GM19043 (cell line): Measurements from ENCODE around the gene SEPTIN8.
A peak's percentile ranks its signal among the peaks of the same experiment; 100 is the strongest.

Experiments used
- ATAC-seq: cut with Tn5 transposase; IDR thresholded peaks from one replicate; pipeline ENCODE4 v1.9.1; 2021; ENCODE audit warnings: low read depth; ENCODE audit not compliant: unreplicated experiment

Gene SEPTIN8

DNA sequence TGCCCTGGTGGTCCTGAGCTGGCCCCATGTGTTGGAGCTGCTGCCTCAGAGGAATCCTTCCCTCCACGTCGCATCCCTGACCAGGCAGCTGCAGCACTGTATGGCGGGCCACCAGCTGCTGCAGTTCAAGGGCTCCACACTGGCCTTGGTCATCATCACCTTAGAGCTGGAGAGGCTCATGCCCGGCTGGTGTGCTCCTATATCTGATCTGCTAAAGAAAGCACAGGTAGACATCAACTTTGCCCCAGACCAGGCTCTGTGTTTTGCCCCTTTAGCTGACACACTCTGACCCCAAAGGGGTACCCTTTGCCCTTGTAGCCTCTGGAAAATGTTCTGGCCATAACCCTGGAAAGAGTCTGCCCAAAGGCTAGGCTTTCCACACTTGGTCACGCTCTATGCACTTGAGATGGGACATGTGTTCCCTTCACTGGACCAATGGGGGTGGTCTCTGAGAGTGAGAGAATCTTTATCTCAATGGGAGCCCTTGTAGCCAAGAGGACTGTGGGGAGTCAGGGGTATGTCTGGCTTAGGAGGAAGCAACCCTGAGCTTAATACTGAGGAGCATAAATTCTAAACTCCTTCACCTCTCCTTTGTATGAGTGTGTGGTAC lies 25.0 kb downstream of the SEPTIN8 start:
- no peak for ATAC-seq

- no peak for ATAC-seq
These were observed 25.6 kb downstream of the SEPTIN8 start for GRCh38 chr5:132751444-132751843.

DNA sequence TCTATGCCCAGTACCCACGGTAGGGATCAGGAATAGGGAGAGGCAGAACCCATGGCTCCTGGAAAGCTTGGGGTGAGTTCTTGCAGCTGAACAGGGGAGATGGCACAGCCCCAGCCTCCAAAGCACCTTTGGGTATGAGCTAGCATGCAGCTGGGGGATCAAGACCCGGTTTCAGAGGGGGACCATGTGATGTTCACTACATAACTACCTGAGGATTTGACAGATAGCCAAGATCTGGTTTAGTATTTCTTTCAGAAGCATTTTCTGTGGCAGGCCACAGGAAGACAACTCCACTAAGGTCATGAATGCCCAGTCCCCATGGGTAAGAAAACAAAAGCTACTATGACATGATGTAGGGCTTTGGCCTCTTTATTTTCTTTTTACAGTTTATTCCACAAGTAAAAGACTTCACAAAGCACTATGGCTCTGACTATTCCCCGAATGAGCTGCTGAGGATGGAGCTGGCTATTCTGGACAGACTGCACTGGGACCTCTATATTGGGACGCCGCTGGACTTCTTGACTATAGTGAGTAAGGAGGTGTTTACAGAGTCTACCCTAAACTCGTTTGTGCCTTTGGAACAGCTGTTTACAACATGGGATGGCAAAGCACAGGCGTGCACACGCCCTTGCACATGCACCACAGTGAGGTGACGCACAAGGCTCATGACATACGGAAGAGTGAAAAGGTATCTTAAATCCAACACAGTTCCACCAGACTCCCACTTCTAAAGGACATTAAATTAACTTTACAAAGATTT lies 26.4 kb downstream of the SEPTIN8 start:
- no peak for ATAC-seq

DNA sequence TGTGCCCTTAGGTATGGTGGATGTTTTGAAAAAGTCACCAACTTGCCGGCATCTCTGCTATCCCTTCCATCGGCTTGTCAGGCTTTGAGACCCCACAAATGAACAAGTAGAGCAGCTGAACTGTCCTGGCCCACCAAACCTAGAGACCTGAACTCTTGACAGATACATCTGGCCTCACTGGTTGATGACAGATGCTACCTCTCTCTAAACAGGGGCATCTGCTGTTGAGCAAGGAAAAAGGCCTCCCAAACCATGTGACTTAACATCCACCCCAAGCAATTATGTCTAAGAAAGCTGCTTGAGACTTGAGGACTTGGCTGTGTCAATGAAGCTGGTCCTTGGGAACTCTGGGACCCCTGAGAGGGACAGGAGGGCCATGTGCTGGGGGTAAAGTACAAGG lies 27.5 kb downstream of the SEPTIN8 start:
- ATAC-seq, result no peak

- no peak for ATAC-seq
These were observed 28.5 kb downstream of the SEPTIN8 start for GRCh38 chr5:132748522-132749000.

DNA sequence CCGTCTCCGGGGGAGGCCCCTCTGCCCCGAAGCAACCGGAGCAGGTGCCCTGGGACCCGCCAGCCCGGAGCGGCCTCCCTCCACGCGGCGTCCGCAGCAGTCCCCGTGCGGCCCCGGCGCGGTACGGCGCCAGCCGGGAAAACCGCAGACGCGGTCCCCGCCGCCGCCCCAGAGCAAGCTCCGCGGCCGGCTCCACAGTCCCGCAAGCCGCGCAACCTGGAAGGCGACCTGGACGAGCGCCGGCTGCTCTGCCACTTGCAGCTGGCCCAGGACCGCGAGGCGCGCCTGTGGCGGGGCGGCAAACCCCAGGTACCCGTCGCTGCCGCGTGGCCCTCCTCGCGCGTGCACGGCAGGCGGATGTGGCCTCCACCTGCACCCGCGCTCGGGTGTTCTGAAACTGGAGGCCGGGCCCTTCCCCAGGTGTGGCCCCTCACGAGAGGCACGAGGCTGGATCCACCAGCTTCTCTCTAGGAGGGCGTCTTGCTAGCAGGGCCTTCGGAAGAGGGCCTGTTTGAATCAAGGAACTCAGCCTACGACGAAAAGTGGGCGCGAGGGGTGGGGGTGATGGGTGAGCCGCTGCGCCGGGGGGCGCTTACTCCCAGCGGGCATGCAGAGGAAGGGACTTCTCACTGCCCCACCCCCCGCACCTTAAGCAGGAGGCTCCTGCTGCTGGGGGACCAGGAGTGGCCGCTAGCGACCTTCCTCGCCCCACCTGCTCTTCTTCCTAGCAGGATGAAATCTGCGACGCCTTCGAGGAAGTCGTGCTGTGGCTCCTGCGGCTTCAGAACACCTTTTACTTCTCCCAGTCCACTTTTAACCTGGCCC lies 29.2 kb downstream of the SEPTIN8 start:
- ATAC-seq, result peak; percentile 27

GRCh38 chr5:132746954-132747615 lies 30.0 kb downstream of the SEPTIN8 start, which contains the start of gene CCNI2:
Gene CCNI2, plus strand, starts transcription at chr5:132747426. Its CDS starts 70 bp downstream, at chr5:132747496.
- peak; percentile 36 for ATAC-seq

GRCh38 chr5:132746592-132746953 lies 30.5 kb downstream of the SEPTIN8 start:
- ATAC-seq, result no peak

- ATAC-seq, result no peak
These were observed 32.4 kb downstream of the SEPTIN8 start for GRCh38 chr5:132744659-132745058.

DNA sequence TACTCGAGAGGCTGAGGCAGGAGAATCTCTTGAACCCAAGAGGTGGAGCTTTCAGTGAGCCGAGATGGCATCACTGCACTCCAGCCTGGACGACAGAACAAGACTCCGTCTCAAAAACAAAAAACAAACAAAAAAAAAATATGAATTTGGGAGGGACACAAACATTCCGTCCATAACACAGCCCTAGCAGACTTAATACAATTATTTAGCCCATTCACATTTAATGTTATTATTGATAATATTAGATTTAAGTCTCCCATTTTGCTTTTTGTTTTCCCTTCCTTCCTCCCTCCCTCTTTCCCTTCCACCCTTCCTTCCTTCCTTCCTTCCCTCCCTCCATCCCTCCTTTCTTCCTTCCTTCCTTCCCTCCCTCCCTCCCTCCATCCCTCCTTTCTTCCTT lies 34.4 kb downstream of the SEPTIN8 start:
- no peak for ATAC-seq

DNA sequence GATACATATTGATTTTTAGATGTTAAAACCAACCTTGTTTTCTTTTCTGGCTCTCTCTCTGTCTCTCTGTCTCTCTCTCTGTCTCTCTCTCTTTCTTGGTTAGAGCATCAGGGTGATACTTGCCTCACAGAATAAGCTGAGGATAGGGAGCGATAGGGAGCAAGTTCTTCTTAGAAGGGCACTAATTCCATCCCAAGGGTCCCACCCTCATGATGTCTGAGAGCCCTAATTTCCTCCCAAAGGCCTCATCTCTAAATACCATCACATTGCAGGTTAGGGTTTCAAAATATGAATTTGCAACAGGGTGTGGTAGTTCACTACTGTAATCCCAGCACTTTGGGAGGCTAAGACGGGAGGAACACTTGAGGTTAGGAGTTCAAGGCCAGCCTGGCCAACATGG lies 34.9 kb downstream of the SEPTIN8 start:
- ATAC-seq, result no peak

DNA sequence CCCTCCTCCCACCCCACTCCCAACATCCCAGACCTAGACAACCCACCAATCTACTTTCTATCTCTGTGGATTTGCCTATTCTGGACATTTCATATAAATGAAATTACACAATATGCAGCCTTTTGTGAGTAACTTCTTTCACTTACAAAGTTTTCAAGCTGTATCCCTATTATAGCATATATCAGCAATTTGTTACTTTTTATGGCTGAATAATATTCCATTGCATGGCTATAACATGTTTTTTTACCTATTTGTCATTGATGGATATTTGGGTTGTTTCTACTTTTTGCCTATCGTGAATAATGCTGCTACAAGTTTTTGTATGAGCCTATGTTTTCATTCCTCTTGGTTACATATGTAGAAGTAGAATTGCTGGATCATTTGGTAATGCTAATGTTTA lies 37.8 kb downstream of the SEPTIN8 start:
- ATAC-seq, result no peak

- no peak for ATAC-seq
These were observed 38.9 kb downstream of the SEPTIN8 start for GRCh38 chr5:132737982-132738681.

GRCh38 chr5:132736853-132737833 lies 39.9 kb downstream of the SEPTIN8 start, which contains the start of gene KIF3A:
Gene KIF3A, minus strand, starts transcription at chr5:132737546. Its CDS starts 127 bp downstream, at chr5:132737419.
- ATAC-seq, result peak; percentile 92

DNA sequence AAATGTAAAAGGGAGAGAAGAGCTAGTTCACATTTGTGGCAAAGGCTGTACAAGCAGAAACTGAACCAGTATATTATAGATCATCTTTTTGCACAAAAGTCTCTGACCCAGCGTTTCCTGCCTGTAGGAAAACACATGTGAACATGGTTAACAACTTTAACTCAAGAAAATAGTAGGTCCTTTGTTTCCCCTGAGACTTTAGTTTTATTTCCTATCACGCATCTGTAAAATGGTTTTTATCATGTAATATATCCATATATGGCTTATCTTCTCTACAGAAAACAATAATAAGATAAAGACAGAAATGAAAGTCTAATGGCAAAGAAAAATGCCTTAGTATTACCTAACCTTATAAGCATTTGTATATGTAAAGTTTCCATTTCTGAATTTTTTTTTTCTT lies 42.4 kb downstream of the SEPTIN8 start:
- ATAC-seq, result no peak

GRCh38 chr5:132733499-132734148 lies 43.4 kb downstream of the SEPTIN8 start:
- ATAC-seq, result no peak

- ATAC-seq, result no peak
These were observed 47.1 kb downstream of the SEPTIN8 start for GRCh38 chr5:132729896-132730295.

- no peak for ATAC-seq
These were observed 51.3 kb downstream of the SEPTIN8 start for GRCh38 chr5:132725745-132726144.
